H1 (cell line): ENCODE measurements around the gene HECTD3. TPM values are rescaled to one million over a fixed set of nuclear protein-coding genes. Genes with fewer than 3 reads are reported as not detected.
A peak's percentile ranks its signal among the peaks of the same experiment; 100 is the strongest.

ENCODE experiments used
- CTCF ChIA-PET: fragments of 300-600 bp; sonication (Branson Sonifier 250); formaldehyde crosslinking; loops from one replicate; lab custom pipeline; 2021; ENCODE audit not compliant: partially characterized antibody; lab: Charles Lee
- POLR2A ChIA-PET: fragments of 300-600 bp; sonication (Branson Sonifier 250); formaldehyde crosslinking; loops from one replicate; lab custom pipeline; 2021; ENCODE audit warnings: inconsistent platforms; ENCODE audit not compliant: partially characterized antibody; lab: Charles Lee
- DNase-seq, 2 experiments: peaks; one replicate each; pipeline versions ENCODE4 v3.0.0 to v3.0.0-alpha.2; 2010 to 2022; ENCODE audit warnings: low spot score in 2 of 2, low read depth in 1 of 2, mixed read lengths in 1 of 2
- FAIRE-seq: peaks from 2 replicates; lab custom pipeline; 2011; peaks lifted over from hg19 to GRCh38; lab: Jason Lieb, UNC
- H2AFZ ChIP-seq: 2 replicates; pipeline ENCODE4 v1.8.1; 2012; ENCODE audit warnings: low read length, inconsistent platforms
- H2AK5ac ChIP-seq: 2 replicates; pipeline ENCODE4 v1.6.1; 2013; ENCODE audit warnings: low read depth, low read length
- H2BK120ac ChIP-seq: replicated peaks from 2 replicates; pipeline ENCODE3; 2013; ENCODE audit warnings: low read depth, low read length, inconsistent platforms
- H2BK12ac ChIP-seq: 2 replicates; pipeline ENCODE4 v1.6.1; 2013; ENCODE audit warnings: low read depth, low read length
- H2BK15ac ChIP-seq: 2 replicates; pipeline ENCODE4 v1.6.1; 2013; ENCODE audit warnings: low read length
- H2BK20ac ChIP-seq: 2 replicates; pipeline ENCODE4 v1.6.1; 2013; ENCODE audit warnings: low read length
- H2BK5ac ChIP-seq: 2 replicates; pipeline ENCODE4 v1.6.1; 2013; ENCODE audit warnings: low read depth, low read length
- H3K14ac ChIP-seq: 2 replicates; pipeline ENCODE4 v1.6.1; 2013; ENCODE audit warnings: inconsistent platforms; ENCODE audit not compliant: insufficient read length
- H3K18ac ChIP-seq: 2 replicates; pipeline ENCODE4 v1.6.1; 2013; ENCODE audit warnings: low read length; ENCODE audit errors: extremely low read depth
- H3K23ac ChIP-seq: 2 replicates; pipeline ENCODE4 v1.6.1; 2013; ENCODE audit warnings: inconsistent platforms; ENCODE audit not compliant: insufficient read length
- H3K23me2 ChIP-seq: 2 replicates; pipeline ENCODE4 v1.6.1; 2013; ENCODE audit warnings: low read depth, low read length
- H3K27ac ChIP-seq: 2 replicates; pipeline ENCODE4 v1.6.1; 2011; ENCODE audit warnings: low read depth, low read length, inconsistent platforms
- H3K27me3 ChIP-seq, 4 experiments: replicated peaks in 1 of 4; 1 replicate in 1 of 4; 2 replicates in 3 of 4; pipeline versions ENCODE4 v1.6.1 to v1.8.1; 2011 to 2013; ENCODE audit warnings: low read length in 3 of 4, mild to moderate bottlenecking in 3 of 4, inconsistent platforms in 2 of 4, mixed read lengths in 2 of 4, moderate library complexity in 1 of 4; ENCODE audit not compliant: control insufficient read depth in 3 of 4, insufficient read depth in 3 of 4; ENCODE audit errors: extremely low read depth in 1 of 4
- H3K36me3 ChIP-seq, 4 experiments: 2 replicates each; pipeline versions ENCODE4 v1.6.1 to v1.8.1; 2011 to 2013; ENCODE audit warnings: mild to moderate bottlenecking in 4 of 4, low read length in 3 of 4, moderate library complexity in 2 of 4, control low read depth in 1 of 4, inconsistent platforms in 1 of 4; ENCODE audit not compliant: insufficient read depth in 4 of 4, control insufficient read depth in 2 of 4
- H3K4ac ChIP-seq: replicated peaks from 2 replicates; pipeline ENCODE3; 2013; ENCODE audit warnings: low read length, low read depth, mixed read lengths, inconsistent platforms; ENCODE audit not compliant: insufficient read length
- H3K4me1 ChIP-seq, 4 experiments: replicated peaks in 1 of 4; 1 replicate in 1 of 4; 2 replicates in 3 of 4; pipeline versions ENCODE4 v1.6.1 to v1.8.1; 2011 to 2013; ENCODE audit warnings: low read length in 3 of 4, inconsistent platforms in 2 of 4, mixed read lengths in 1 of 4; ENCODE audit not compliant: insufficient read depth in 4 of 4, control insufficient read depth in 3 of 4
- H3K4me2 ChIP-seq, 2 experiments: 2 replicates each; pipeline versions ENCODE4 v1.6.1 to v1.8.1; 2011 to 2013; ENCODE audit warnings: low read depth in 2 of 2, low read length in 2 of 2, control low read depth in 1 of 2, inconsistent platforms in 1 of 2, mild to moderate bottlenecking in 1 of 2; ENCODE audit not compliant: insufficient read depth in 1 of 2
- H3K4me3 ChIP-seq, 4 experiments: fragments of 200-600, 300-600 bp in 1 of 4; sonication (generic), shearing (Covaris generic), sonication (Bioruptor Twin) in 1 of 4; 2 replicates each; pipeline versions ENCODE4 v1.5.1 to v1.8.1; 2011 to 2016; ENCODE audit warnings: low read length in 4 of 4, low read depth in 3 of 4, control low read depth in 2 of 4, inconsistent platforms in 2 of 4, mild to moderate bottlenecking in 2 of 4, mixed read lengths in 1 of 4, moderate library complexity in 1 of 4; ENCODE audit not compliant: insufficient read depth in 2 of 4; ENCODE audit errors: extremely low read depth in 1 of 4
- H3K56ac ChIP-seq: replicated peaks from 2 replicates; pipeline ENCODE3; 2013; ENCODE audit warnings: low read depth, mild to moderate bottlenecking, mixed read lengths, low read length, inconsistent platforms; ENCODE audit not compliant: insufficient read length
- H3K79me1 ChIP-seq: 2 replicates; pipeline ENCODE4 v1.6.1; 2013; ENCODE audit warnings: low read depth, low read length, control low read depth
- H3K79me2 ChIP-seq, 2 experiments: 2 replicates each; pipeline versions ENCODE4 v1.6.1 to v1.8.1; 2012 to 2013; ENCODE audit warnings: low read length in 2 of 2, mild to moderate bottlenecking in 2 of 2, inconsistent platforms in 1 of 2; ENCODE audit not compliant: insufficient read depth in 2 of 2, control insufficient read depth in 1 of 2
- H3K9ac ChIP-seq, 4 experiments: replicated peaks in 1 of 4; 1 replicate in 1 of 4; 2 replicates in 3 of 4; pipeline versions ENCODE4 v1.6.1 to v1.8.1; 2011 to 2013; ENCODE audit warnings: low read depth in 3 of 4, low read length in 3 of 4, control low read depth in 2 of 4, mild to moderate bottlenecking in 2 of 4, moderate library complexity in 2 of 4, inconsistent platforms in 1 of 4; ENCODE audit errors: extremely low read depth in 1 of 4
- H3K9me3 ChIP-seq, 2 experiments: 2 replicates each; pipeline versions ENCODE4 v1.6.1 to v1.8.1; 2012 to 2013; ENCODE audit warnings: mild to moderate bottlenecking in 2 of 2, moderate library complexity in 2 of 2, control low read depth in 1 of 2, inconsistent platforms in 1 of 2, low read depth in 1 of 2, low read length in 1 of 2, mixed read lengths in 1 of 2; ENCODE audit not compliant: insufficient read depth in 2 of 2
- H4K20me1 ChIP-seq, 2 experiments: replicated peaks in 1 of 2; 2 replicates each; pipeline versions ENCODE3 to v1.8.1; 2011 to 2013; ENCODE audit warnings: inconsistent platforms in 2 of 2, low read length in 2 of 2, mild to moderate bottlenecking in 1 of 2; ENCODE audit not compliant: insufficient read depth in 2 of 2, control insufficient read depth in 1 of 2
- H4K5ac ChIP-seq: 2 replicates; pipeline ENCODE4 v1.6.1; 2013; ENCODE audit warnings: low read length, low read depth, mixed read lengths, inconsistent platforms; ENCODE audit not compliant: insufficient read length
- H4K8ac ChIP-seq: 2 replicates; pipeline ENCODE4 v1.8.0; 2013; ENCODE audit warnings: mild to moderate bottlenecking, moderate library complexity, low read length, inconsistent platforms; ENCODE audit not compliant: insufficient read depth; ENCODE audit errors: extremely low read depth
- H4K91ac ChIP-seq: replicated peaks from 2 replicates; pipeline ENCODE3; 2013; ENCODE audit warnings: low read length, mixed read lengths, inconsistent platforms; ENCODE audit not compliant: insufficient read length
- EP300 ChIP-seq, 2 experiments: IDR thresholded peaks; 1 replicate in 1 of 2; 2 replicates in 1 of 2; pipeline ENCODE4 v1.6.1; 2011 to 2012; ENCODE audit warnings: low read depth in 2 of 2, low read length in 2 of 2, mild to moderate bottlenecking in 2 of 2, borderline replicate concordance in 1 of 2, inconsistent platforms in 1 of 2, moderate library complexity in 1 of 2
- FOSL1 ChIP-seq: IDR thresholded peaks from 2 replicates; pipeline ENCODE4 v1.6.1; 2011; ENCODE audit warnings: mild to moderate bottlenecking, low read depth, low read length, moderate library complexity; ENCODE audit not compliant: insufficient read depth
- JUND ChIP-seq: IDR thresholded peaks from 2 replicates; pipeline ENCODE4 v1.6.1; 2011; ENCODE audit warnings: mild to moderate bottlenecking, improper control_type of control experiment, low read length
- KDM5A ChIP-seq: fragments of 200-600 bp; IDR thresholded peaks from 2 replicates; pipeline ENCODE4 v1.7.1; 2012; ENCODE audit warnings: mild to moderate bottlenecking, low read length, inconsistent platforms, mixed read lengths
- RXRA ChIP-seq: IDR thresholded peaks from 2 replicates; pipeline ENCODE4 v1.6.1; 2011; ENCODE audit warnings: low read depth, mild to moderate bottlenecking, low read length, moderate library complexity; ENCODE audit not compliant: insufficient read depth
- SIN3A ChIP-seq, 2 experiments: IDR thresholded peaks in 1 of 2; conservative IDR thresholded peaks in 1 of 2; 2 replicates each; pipeline ENCODE4 v1.6.1; 2011 to 2012; ENCODE audit warnings: low read length in 2 of 2, improper control_type of control experiment in 1 of 2, low read depth in 1 of 2, mild to moderate bottlenecking in 1 of 2
- WGBS, 2 experiments: shearing (Covaris generic) in 1 of 2; methylation state at CpG; one replicate each; pipeline versions ENCODE4 v1.1.6 to v1.1.7; 2013 to 2015; ENCODE audit warnings: low lambda C conversion rate in 2 of 2, mixed read lengths in 2 of 2, inconsistent platforms in 1 of 2, low coverage in 1 of 2, missing lambda C conversion rate in 1 of 2; ENCODE audit not compliant: insufficient replicate concordance in 2 of 2, insufficient coverage in 1 of 2, insufficient read length in 1 of 2; ENCODE audit errors: extremely low coverage in 1 of 2, missing lambda C conversion rate in 1 of 2; 5-methylcytosine and 5-hydroxymethylcytosine counted together
- polyA plus RNA-seq, 7 experiments: library from polyadenylated mRNA; depleted of rRNA in 3 of 7; stranded (reverse) in 5 of 7; unstranded in 2 of 7; fragments of >200 nt in 5 of 7; fragments of 200-250 nt in 2 of 7; gene quantifications; 1 replicate in 5 of 7; 2 replicates in 1 of 7; 4 replicates in 1 of 7; pipeline versions ENCODE4 v1.2.1 to v1.2.3, GENCODE V29; 2011 to 2013; ENCODE audit warnings: missing spikeins in 2 of 7, mixed read lengths in 2 of 7
- total RNA-seq: library from RNA; stranded (reverse); fragmentation: NEBNext Ultra II Directional; extraction: Animal tissue kit (Norgen Biotek cat#: 25700); gene quantifications from 2 replicates; pipeline ENCODE4 v1.2.1, GENCODE V29; 2021
- TF ChIP-seq, protein P1 (sequence below): IDR thresholded peaks from 2 replicates; pipeline ENCODE4 v1.6.1; 2012; ENCODE audit warnings: inconsistent platforms

HECTD3 gene
- total and polyA plus RNA-seq, 2 of the 8 experiments (the other 6 are each of a cell fraction or from before 2014, with no cell fraction given): 32.9 to 52.7 TPM

- H2BK20ac ChIP-seq: no peak within 1 kb of the TSS
- H4K8ac ChIP-seq: peak within 1 kb of the TSS; percentile 75
- H2AFZ ChIP-seq: peak within 1 kb of the TSS; percentile 100
- peak within 1 kb of the TSS; percentile 16; the same call in 1 of the 2 replicates for H3K27ac ChIP-seq
- ChIA-PET POLR2A (interaction anchor here (0.5 to 3.8 kb wide), 27 partner anchors 9 to 510 kb away, joined by 3 to 31 read pairs (median 4); partner anchors contain the start of genes EIF2B3, HPDL, MUTYH and PTCH2), CTCF (interaction anchor here (0.6 to 15.4 kb wide), 16 partner anchors 21 to 480 kb away, joined by 3 to 424 read pairs (median 6); partner anchors contain the start of genes PTCH2 and TESK2)
- H3K4me1 ChIP-seq: peaks cover 5 to 10% (median 6%) of the 10 kb centered on the region in 4 experiments; a peak in 6 of 7 replicates
- DNase-seq (peak; percentile 91 to 94), FAIRE-seq (peak; percentile 94)
- H3K36me3 ChIP-seq: peaks cover 2 to 15% (median 4%) of the 10 kb centered on the region in 4 experiments; a peak in 5 of 8 replicates
- peaks cover 10% of the 10 kb centered on the region for H3K23me2 ChIP-seq
- no peak within 1 kb of the TSS for H3K56ac ChIP-seq
- H3K14ac ChIP-seq: no peak within 1 kb of the TSS
- H4K20me1 ChIP-seq: peaks cover 0 to 7% of the 10 kb centered on the region in 2 experiments
- H2BK12ac ChIP-seq: peak within 1 kb of the TSS; percentile 92
- no peaks in the 10 kb centered on the region for H3K79me1 ChIP-seq
- peak within 1 kb of the TSS; percentile 82 for H2BK120ac ChIP-seq
- H2BK15ac ChIP-seq: peak within 1 kb of the TSS; percentile 95
- 8% methylated on average over 21 of the region's 21 CpGs; no CpG with 5 or more reads in 1 of the 2 experiments for WGBS, 2 experiments
- no peak within 1 kb of the TSS for H3K4ac ChIP-seq
- H3K23ac ChIP-seq: no peak within 1 kb of the TSS
- H3K9me3 ChIP-seq: no peaks in the 10 kb centered on the region
- peak within 1 kb of the TSS; percentile 0 to 51 (median 45); a peak in 6 of 7 replicates for H3K9ac ChIP-seq
- no peaks in the 10 kb centered on the region for H3K27me3 ChIP-seq
- H3K4me2 ChIP-seq: peak within 1 kb of the TSS; percentile 83 to 97
- no peaks in the 10 kb centered on the region; a peak in 1 of 4 replicates for H3K79me2 ChIP-seq
- peak within 1 kb of the TSS; percentile 34 for H3K18ac ChIP-seq
- H4K5ac ChIP-seq: peak within 1 kb of the TSS; percentile 28
- H2BK5ac ChIP-seq: peak within 1 kb of the TSS; percentile 61; the same call in 1 of the 2 replicates
- no peak within 1 kb of the TSS for H2AK5ac ChIP-seq
- peak within 1 kb of the TSS; percentile 64 to 89 (median 79) for H3K4me3 ChIP-seq
- H4K91ac ChIP-seq: peak within 1 kb of the TSS; percentile 58
- TF ChIP-seq RXRA: no peak
- TF ChIP-seq KDM5A: peak; percentile 35; the same call in 1 of the 2 replicates
- peak in 1 of 2 experiments; percentile 71; a peak in 1 of 3 replicates for TF ChIP-seq EP300 (IDR thresholded peaks at IDR 0.05; ENCODE audit: borderline replicate concordance in 1 of 2, low read depth in 2 of 2, low read length in 2 of 2)
- TF ChIP-seq SIN3A (conservative IDR thresholded peaks at IDR 0.05 in 1 of 2, IDR thresholded peaks at IDR 0.05 in 1 of 2; ENCODE audit: low read depth in 1 of 2, low read length in 2 of 2): peak; percentile 97 to 98
- TF ChIP-seq, protein P1, sequence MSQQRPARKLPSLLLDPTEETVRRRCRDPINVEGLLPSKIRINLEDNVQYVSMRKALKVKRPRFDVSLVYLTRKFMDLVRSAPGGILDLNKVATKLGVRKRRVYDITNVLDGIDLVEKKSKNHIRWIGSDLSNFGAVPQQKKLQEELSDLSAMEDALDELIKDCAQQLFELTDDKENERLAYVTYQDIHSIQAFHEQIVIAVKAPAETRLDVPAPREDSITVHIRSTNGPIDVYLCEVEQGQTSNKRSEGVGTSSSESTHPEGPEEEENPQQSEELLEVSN: no peak; the same call in 1 of the 2 replicates
- no peak for TF ChIP-seq FOSL1
- no peak for TF ChIP-seq JUND
Observed at GRCh38 chr1:45011837-45012638, 914 bp upstream of the HECTD3 start, which contains the start of gene UROD. TSS of gene UROD (plus strand) at chr1:45012254. CDS start at chr1:45012266, 12 bp downstream.
